ENCODE data around the gene MOAP1. TPM values are rescaled to one million over a fixed set of nuclear protein-coding genes. Genes with fewer than 3 reads are reported as not detected.
A peak's percentile ranks its signal among the peaks of the same experiment; 100 is the strongest.

The MOAP1 gene
- total RNA-seq, 1 donor from 2014 or later = 34.2 TPM

DNA sequence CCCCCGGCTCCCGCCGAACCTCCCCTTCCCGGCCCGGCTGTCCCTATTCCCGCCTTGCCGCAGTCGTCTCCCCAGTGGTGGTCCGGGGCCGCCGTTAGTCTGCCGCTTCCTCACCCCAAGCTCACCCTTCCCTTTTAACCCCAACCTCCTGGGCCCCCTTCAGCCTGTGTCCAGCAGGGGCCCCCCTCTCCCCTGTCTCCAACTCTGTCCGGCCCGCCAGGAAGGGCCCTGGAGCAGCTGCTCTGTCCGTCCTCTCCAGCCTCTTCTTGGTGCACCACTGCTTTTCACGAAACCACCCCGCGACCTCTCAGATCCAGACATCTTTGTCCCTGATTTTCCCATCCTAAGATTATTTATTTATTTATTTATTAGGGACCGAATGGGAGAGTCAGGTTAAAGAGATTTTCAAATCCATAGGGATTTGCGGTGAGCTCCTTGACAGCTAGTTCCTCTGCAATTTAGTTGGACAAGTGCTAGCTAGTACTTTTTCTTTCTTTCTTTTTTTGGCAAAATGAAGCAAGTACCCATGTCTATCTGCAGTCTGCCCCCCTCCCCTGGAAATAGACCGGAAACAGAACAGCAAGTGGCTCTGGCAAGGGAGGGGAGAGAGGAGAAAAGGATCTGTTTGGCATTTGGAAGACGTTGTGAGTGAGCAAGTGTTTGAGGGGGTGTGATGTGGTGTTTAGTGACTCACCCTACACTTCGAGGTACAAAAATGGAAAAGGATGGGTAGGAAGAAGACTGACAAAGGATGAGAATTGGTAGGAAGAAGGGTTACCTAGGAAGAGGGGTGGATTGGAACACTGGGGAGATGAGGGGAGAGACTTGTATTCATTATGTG lies 23.0 kb upstream of the MOAP1 start:
- no peaks in the 10 kb centered on the region for H3K9me3 ChIP-seq
- no peak for DNase-seq
- H3K27ac ChIP-seq = peak overlapping the region; percentile 90
- H3K36me3 ChIP-seq = peaks cover 19% of the 10 kb centered on the region
- TF ChIP-seq, protein P1, sequence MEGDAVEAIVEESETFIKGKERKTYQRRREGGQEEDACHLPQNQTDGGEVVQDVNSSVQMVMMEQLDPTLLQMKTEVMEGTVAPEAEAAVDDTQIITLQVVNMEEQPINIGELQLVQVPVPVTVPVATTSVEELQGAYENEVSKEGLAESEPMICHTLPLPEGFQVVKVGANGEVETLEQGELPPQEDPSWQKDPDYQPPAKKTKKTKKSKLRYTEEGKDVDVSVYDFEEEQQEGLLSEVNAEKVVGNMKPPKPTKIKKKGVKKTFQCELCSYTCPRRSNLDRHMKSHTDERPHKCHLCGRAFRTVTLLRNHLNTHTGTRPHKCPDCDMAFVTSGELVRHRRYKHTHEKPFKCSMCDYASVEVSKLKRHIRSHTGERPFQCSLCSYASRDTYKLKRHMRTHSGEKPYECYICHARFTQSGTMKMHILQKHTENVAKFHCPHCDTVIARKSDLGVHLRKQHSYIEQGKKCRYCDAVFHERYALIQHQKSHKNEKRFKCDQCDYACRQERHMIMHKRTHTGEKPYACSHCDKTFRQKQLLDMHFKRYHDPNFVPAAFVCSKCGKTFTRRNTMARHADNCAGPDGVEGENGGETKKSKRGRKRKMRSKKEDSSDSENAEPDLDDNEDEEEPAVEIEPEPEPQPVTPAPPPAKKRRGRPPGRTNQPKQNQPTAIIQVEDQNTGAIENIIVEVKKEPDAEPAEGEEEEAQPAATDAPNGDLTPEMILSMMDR (IDR thresholded peaks at IDR 0.05) = peak; percentile 39
- ATAC-seq = peak; percentile 70
- H3K27me3 ChIP-seq = no peaks in the 10 kb centered on the region
- H3K4me3 ChIP-seq = peak overlapping the region; percentile 80
- peaks cover 25% of the 10 kb centered on the region for H3K4me1 ChIP-seq
- intact Hi-C loops (cut with DNase I) = no loop called here

DNA sequence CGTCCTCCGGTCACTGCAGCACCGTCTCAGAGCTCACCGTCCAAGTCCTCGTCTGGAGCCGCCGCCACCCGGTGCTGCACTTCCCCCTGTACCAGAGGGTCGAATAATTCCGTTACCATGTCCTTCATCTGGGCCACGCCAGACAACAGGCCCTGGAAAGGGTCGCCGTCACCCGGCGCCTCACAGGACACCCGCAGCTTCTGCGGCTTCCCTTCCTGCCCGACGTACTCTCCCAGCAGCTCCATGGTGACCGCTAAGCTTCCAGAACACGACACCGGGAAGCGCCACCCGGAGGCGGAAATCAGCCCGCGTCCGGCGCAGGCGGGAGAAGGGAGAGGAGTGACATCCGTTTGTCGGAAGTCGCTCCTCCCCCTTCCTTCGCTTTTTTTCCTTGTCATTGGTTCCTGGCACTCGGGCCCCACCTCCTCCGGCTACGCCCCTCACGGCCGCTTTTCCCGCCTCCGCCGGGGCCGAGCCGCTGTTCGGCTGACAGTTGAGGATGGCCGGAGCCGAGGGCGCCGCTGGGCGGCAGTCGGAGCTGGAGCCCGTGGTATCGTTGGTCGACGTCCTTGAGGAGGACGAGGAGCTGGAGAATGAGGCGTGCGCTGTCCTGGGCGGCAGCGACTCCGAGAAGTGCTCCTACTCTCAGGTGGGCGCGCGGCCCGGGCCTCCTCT lies 22.2 kb upstream of the MOAP1 start, which contains the start of the genes GON7 and UBR7:
Gene GON7 (minus strand): TSS at position 273 of the 675 bp plus-strand sequence. CDS start 28 bp downstream, at position 245.
Gene UBR7 (plus strand): TSS at position 464 of the 675 bp plus-strand sequence. CDS start 36 bp downstream, at position 500.
- Histone ChIP-seq H3K27ac (peak within 1 kb of the TSS; percentile 90), H3K9me3 (no peaks in the 10 kb centered on the region), H3K4me1 (peaks cover 25% of the 10 kb centered on the region), H3K27me3 (no peaks in the 10 kb centered on the region), H3K36me3 (peaks cover 11% of the 10 kb centered on the region), H3K4me3 (peak within 1 kb of the TSS; percentile 80)
- intact Hi-C loops (cut with DNase I) = no loop called here
- DNase-seq = peak; percentile 96
- TF ChIP-seq, protein P1 (IDR thresholded peaks at IDR 0.05) = peak; percentile 36
- peak; percentile 99 for ATAC-seq

DNA sequence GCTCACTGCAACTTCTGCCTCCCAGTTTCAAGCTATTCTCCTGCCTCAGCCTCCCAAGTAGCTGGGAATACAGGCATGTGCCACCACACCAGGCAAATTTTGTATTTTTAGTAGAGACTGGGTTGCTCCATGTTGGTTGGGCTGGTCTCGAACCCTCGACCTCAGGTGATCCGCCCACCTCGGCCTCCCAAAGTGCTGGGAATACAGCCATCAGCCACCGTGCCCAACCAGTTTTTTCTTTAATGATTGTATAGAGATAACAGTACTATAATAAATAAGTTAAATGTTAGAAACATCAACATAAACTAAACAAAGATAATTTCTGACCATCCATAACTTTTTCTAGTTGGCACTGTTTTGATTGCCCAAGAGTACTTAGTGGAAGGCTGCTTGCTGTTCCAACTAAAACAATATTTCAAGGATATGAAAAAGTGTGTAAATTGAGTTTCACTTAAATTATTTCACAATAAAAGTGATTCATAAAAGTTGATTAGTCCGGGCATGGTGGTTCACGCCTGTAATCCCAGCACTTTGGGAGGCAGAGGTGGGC lies 16.5 kb upstream of the MOAP1 start:
- DNase-seq = no peak
- Histone ChIP-seq H3K27ac (no peak overlapping the region), H3K9me3 (no peaks in the 10 kb centered on the region), H3K4me1 (peaks cover 10% of the 10 kb centered on the region), H3K36me3 (no peaks in the 10 kb centered on the region), H3K4me3 (no peak overlapping the region), H3K27me3 (no peaks in the 10 kb centered on the region)
- TF ChIP-seq, protein P1 (IDR thresholded peaks at IDR 0.05) = no peak
- intact Hi-C loops (cut with DNase I) = no loop called here
- ATAC-seq = no peak

DNA sequence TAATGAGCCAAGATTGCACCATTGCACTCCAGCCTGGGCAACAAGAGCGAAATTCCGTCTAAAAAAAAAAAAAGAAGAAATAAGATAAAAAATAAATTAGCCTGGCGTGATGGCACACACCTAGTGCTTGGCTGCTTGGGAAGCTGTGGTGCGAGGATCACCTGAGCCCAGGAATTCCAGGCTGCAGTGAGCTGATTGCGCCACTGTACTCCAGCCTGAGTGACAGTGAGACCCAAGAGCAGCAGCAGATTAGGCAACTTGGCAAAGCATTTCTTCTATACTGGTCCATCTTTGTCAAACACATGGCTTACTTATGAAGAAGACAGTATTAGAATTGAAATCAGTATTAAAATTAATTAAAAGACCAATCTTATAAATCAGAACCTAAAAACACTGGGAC lies 15.9 kb upstream of the MOAP1 start:
- peak; percentile 78 for DNase-seq
- H3K27ac ChIP-seq = peak overlapping the region; percentile 33
- TF ChIP-seq, protein P1 (IDR thresholded peaks at IDR 0.05) = no peak
- no peaks in the 10 kb centered on the region for H3K36me3 ChIP-seq
- no peaks in the 10 kb centered on the region for H3K9me3 ChIP-seq
- intact Hi-C loops (cut with DNase I) = no loop called here
- H3K4me3 ChIP-seq = no peak overlapping the region
- no peaks in the 10 kb centered on the region for H3K27me3 ChIP-seq
- ATAC-seq = peak; percentile 88
- H3K4me1 ChIP-seq = peaks cover 3% of the 10 kb centered on the region

DNA sequence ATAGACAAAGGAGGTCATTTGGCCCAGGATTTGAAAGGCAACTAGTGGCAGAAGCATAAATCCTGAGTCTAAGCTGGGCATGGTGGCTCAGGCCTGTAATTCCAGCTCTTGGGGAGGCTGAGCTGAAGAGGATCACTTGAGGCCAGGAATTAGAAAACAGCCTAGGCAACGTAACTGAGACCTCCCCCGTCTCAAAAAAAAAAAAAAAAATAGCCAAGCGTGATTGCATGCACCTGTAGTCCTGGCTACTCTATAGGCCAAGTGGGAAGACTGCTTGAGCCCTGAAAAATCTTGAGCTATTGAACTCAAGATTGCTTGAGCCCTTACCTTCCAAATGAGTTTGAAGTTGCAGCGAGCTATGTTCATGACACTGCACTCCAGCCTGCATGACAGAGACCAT lies 14.3 kb upstream of the MOAP1 start:
- Histone ChIP-seq H3K36me3 (no peaks in the 10 kb centered on the region), H3K27ac (no peak overlapping the region), H3K4me1 (no peaks in the 10 kb centered on the region), H3K9me3 (no peaks in the 10 kb centered on the region), H3K27me3 (no peaks in the 10 kb centered on the region), H3K4me3 (no peak overlapping the region)
- ATAC-seq (peak; percentile 50), DNase-seq (no peak)
- TF ChIP-seq, protein P1 (IDR thresholded peaks at IDR 0.05) = no peak
- intact Hi-C loops (cut with DNase I) = no loop called here
